Stimulated activated effector memory CD8-positive, alpha-beta T cell treated with anti-CD3 and anti-CD28 coated beads, Interleukin-12 subunit alpha, Interleukin-12 subunit beta, amount 100 ng/mL, for 72 hours (primary cell): Measurements from ENCODE around the gene SLFN5.

Experiments used
- ATAC-seq: fragments of 150-1000 bp; cut with Tn5 transposase; 2 replicates; pipeline ENCODE4 v1.10.0; 2021
- DNase-seq, 2 donors: peaks; one replicate each; pipeline ENCODE4 v3.0.0; 2021 to 2022; ENCODE audit warnings: low spot score in 2 of 2
- H3K27ac Mint-ChIP-seq: one replicate; pipeline ENCODE4 v1.8.0; 2022; ENCODE audit warnings: mild to moderate bottlenecking, mixed read lengths
- H3K36me3 Mint-ChIP-seq: one replicate; pipeline ENCODE4 v1.8.0; 2022; ENCODE audit warnings: mild to moderate bottlenecking, mixed read lengths
- H3K4me1 Mint-ChIP-seq: one replicate; pipeline ENCODE4 v1.8.0; 2022; ENCODE audit warnings: mixed read lengths
- H3K4me3 Mint-ChIP-seq: one replicate; pipeline ENCODE4 v1.8.0; 2022; ENCODE audit warnings: mild to moderate bottlenecking, mixed read lengths
- H3K9me3 Mint-ChIP-seq: one replicate; pipeline ENCODE4 v1.8.0; 2022; ENCODE audit warnings: mixed read lengths

Gene SLFN5

GRCh38 chr17:35235289-35235688, 7.6 kb upstream of the SLFN5 start:
- Mint-ChIP-seq H3K27ac (no peak overlapping the region), H3K36me3 (no peaks in the 10 kb centered on the region), H3K9me3 (no peaks in the 10 kb centered on the region), H3K4me1 (peaks cover 55% of the 10 kb centered on the region), H3K4me3 (no peak overlapping the region)
- no peak for DNase-seq
- peak; percentile 23 for ATAC-seq

GRCh38 chr17:35235917-35236316, 7.0 kb upstream of the SLFN5 start:
- no peak for ATAC-seq
- no peak overlapping the region for H3K27ac Mint-ChIP-seq
- DNase-seq: no peak
- H3K4me3 Mint-ChIP-seq: no peak overlapping the region
- no peaks in the 10 kb centered on the region for H3K36me3 Mint-ChIP-seq
- no peaks in the 10 kb centered on the region for H3K9me3 Mint-ChIP-seq
- H3K4me1 Mint-ChIP-seq: peaks cover 58% of the 10 kb centered on the region

- no peak overlapping the region for H3K4me3 Mint-ChIP-seq
- H3K4me1 Mint-ChIP-seq: peaks cover 68% of the 10 kb centered on the region
- DNase-seq (no peak), ATAC-seq (no peak)
- no peaks in the 10 kb centered on the region for H3K9me3 Mint-ChIP-seq
- H3K36me3 Mint-ChIP-seq: no peaks in the 10 kb centered on the region
- peak overlapping the region; percentile 0 for H3K27ac Mint-ChIP-seq
Measured at GRCh38 chr17:35236821-35237220, 6.1 kb upstream of the SLFN5 start.

- no peaks in the 10 kb centered on the region for H3K9me3 Mint-ChIP-seq
- ATAC-seq (peak; percentile 41), DNase-seq (no peak)
- peak overlapping the region; percentile 0 for H3K27ac Mint-ChIP-seq
- H3K4me1 Mint-ChIP-seq: peaks cover 73% of the 10 kb centered on the region
- peak overlapping the region; percentile 98 for H3K4me3 Mint-ChIP-seq
- peaks cover 11% of the 10 kb centered on the region for H3K36me3 Mint-ChIP-seq
Measured at GRCh38 chr17:35238821-35239220, 4.1 kb upstream of the SLFN5 start.

GRCh38 chr17:35239823-35240222, 3.0 kb upstream of the SLFN5 start:
- Mint-ChIP-seq H3K4me1 (peaks cover 82% of the 10 kb centered on the region), H3K36me3 (peaks cover 22% of the 10 kb centered on the region), H3K9me3 (no peaks in the 10 kb centered on the region), H3K27ac (peak overlapping the region; percentile 0), H3K4me3 (peak overlapping the region; percentile 98)
- DNase-seq (no peak), ATAC-seq (no peak)

GRCh38 chr17:35240861-35241260, 2.0 kb upstream of the SLFN5 start:
- Mint-ChIP-seq H3K4me3 (peak overlapping the region; percentile 98), H3K27ac (peak overlapping the region; percentile 99), H3K4me1 (peaks cover 80% of the 10 kb centered on the region), H3K36me3 (peaks cover 25% of the 10 kb centered on the region), H3K9me3 (no peaks in the 10 kb centered on the region)
- ATAC-seq (no peak), DNase-seq (no peak)

GRCh38 chr17:35241520-35241919, 1.4 kb upstream of the SLFN5 start:
- Mint-ChIP-seq H3K27ac (peak overlapping the region; percentile 99), H3K4me1 (peaks cover 73% of the 10 kb centered on the region), H3K36me3 (peaks cover 30% of the 10 kb centered on the region), H3K4me3 (peak overlapping the region; percentile 98), H3K9me3 (no peaks in the 10 kb centered on the region)
- ATAC-seq (no peak), DNase-seq (peak; percentile 5 to 60)

GRCh38 chr17:35242158-35242804, 591 bp upstream of the SLFN5 start:
- peak overlapping the region; percentile 99 for H3K27ac Mint-ChIP-seq
- peak overlapping the region; percentile 98 for H3K4me3 Mint-ChIP-seq
- H3K36me3 Mint-ChIP-seq: peaks cover 36% of the 10 kb centered on the region
- DNase-seq (peak; percentile 61 to 88), ATAC-seq (peak; percentile 73)
- H3K9me3 Mint-ChIP-seq: no peaks in the 10 kb centered on the region
- peaks cover 71% of the 10 kb centered on the region for H3K4me1 Mint-ChIP-seq

- DNase-seq (peak; percentile 34 to 83), ATAC-seq (peak; percentile 61)
- H3K27ac Mint-ChIP-seq: peak overlapping the region; percentile 99
- H3K4me1 Mint-ChIP-seq: peaks cover 71% of the 10 kb centered on the region
- H3K9me3 Mint-ChIP-seq: no peaks in the 10 kb centered on the region
- peaks cover 44% of the 10 kb centered on the region for H3K36me3 Mint-ChIP-seq
- H3K4me3 Mint-ChIP-seq: peak overlapping the region; percentile 98
Measured at GRCh38 chr17:35243561-35244340, 879 bp downstream of the SLFN5 start.

- Mint-ChIP-seq H3K36me3 (peaks cover 47% of the 10 kb centered on the region), H3K9me3 (no peaks in the 10 kb centered on the region), H3K4me1 (peaks cover 67% of the 10 kb centered on the region), H3K27ac (peak overlapping the region; percentile 99), H3K4me3 (peak overlapping the region; percentile 98)
- DNase-seq (peak; percentile 60 to 87), ATAC-seq (peak; percentile 73)
Measured at GRCh38 chr17:35244341-35245195, 1.7 kb downstream of the SLFN5 start.

GRCh38 chr17:35245196-35245486, 2.3 kb downstream of the SLFN5 start:
- peak overlapping the region; percentile 98 for H3K4me3 Mint-ChIP-seq
- ATAC-seq (peak; percentile 73), DNase-seq (no peak)
- H3K4me1 Mint-ChIP-seq: peaks cover 66% of the 10 kb centered on the region
- peaks cover 50% of the 10 kb centered on the region for H3K36me3 Mint-ChIP-seq
- H3K9me3 Mint-ChIP-seq: no peaks in the 10 kb centered on the region
- H3K27ac Mint-ChIP-seq: peak overlapping the region; percentile 99

- Mint-ChIP-seq H3K36me3 (peaks cover 32% of the 10 kb centered on the region), H3K4me3 (no peak overlapping the region), H3K9me3 (no peaks in the 10 kb centered on the region), H3K4me1 (peaks cover 56% of the 10 kb centered on the region), H3K27ac (peak overlapping the region; percentile 11)
- peak in 1 of 2 donors; percentile 37 for DNase-seq
- ATAC-seq: no peak
Measured at GRCh38 chr17:35252651-35253050, 9.8 kb downstream of the SLFN5 start.

GRCh38 chr17:35254107-35254773, 11.4 kb downstream of the SLFN5 start:
- peak in 1 of 2 donors; percentile 42 for DNase-seq
- H3K36me3 Mint-ChIP-seq: peaks cover 40% of the 10 kb centered on the region
- peak overlapping the region; percentile 11 for H3K27ac Mint-ChIP-seq
- peaks cover 60% of the 10 kb centered on the region for H3K4me1 Mint-ChIP-seq
- no peak for ATAC-seq
- no peaks in the 10 kb centered on the region for H3K9me3 Mint-ChIP-seq
- H3K4me3 Mint-ChIP-seq: no peak overlapping the region

GRCh38 chr17:35255316-35255715, 12.4 kb downstream of the SLFN5 start:
- Mint-ChIP-seq H3K4me3 (no peak overlapping the region), H3K27ac (no peak overlapping the region), H3K36me3 (peaks cover 45% of the 10 kb centered on the region), H3K4me1 (peaks cover 62% of the 10 kb centered on the region), H3K9me3 (no peaks in the 10 kb centered on the region)
- DNase-seq: peak in 1 of 2 donors; percentile 34
- ATAC-seq: no peak

- H3K4me3 Mint-ChIP-seq: peak overlapping the region; percentile 9
- ATAC-seq (peak; percentile 39), DNase-seq (peak in 1 of 2 donors; percentile 46)
- peaks cover 62% of the 10 kb centered on the region for H3K4me1 Mint-ChIP-seq
- no peaks in the 10 kb centered on the region for H3K9me3 Mint-ChIP-seq
- H3K27ac Mint-ChIP-seq: peak overlapping the region; percentile 84
- H3K36me3 Mint-ChIP-seq: peaks cover 52% of the 10 kb centered on the region
Measured at GRCh38 chr17:35256629-35257028, 13.8 kb downstream of the SLFN5 start.
